ENCODE measurements around the gene CPA3.

CPA3 gene, protein sequence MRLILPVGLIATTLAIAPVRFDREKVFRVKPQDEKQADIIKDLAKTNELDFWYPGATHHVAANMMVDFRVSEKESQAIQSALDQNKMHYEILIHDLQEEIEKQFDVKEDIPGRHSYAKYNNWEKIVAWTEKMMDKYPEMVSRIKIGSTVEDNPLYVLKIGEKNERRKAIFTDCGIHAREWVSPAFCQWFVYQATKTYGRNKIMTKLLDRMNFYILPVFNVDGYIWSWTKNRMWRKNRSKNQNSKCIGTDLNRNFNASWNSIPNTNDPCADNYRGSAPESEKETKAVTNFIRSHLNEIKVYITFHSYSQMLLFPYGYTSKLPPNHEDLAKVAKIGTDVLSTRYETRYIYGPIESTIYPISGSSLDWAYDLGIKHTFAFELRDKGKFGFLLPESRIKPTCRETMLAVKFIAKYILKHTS

DNA sequence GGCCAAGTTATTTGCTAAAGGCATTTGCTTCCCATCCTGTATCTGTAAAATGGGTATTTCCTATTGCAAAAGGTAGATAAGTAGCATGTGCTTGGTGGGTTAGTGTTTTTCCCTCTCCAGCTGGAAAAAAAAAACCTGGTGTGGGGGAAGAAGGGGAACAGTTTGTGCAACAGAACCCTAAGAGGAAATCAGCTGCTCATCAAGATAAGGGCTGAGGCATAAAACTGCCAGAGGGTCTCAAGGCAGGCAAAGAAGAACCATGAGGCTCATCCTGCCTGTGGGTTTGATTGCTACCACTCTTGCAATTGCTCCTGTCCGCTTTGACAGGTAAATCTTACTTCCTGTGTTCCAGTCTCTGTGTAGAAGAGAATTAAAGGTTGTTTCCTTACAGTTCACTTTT, at the start of gene CPA3:
CPA3 (plus strand) TSS at position 248 of the 400 bp plus-strand sequence; CDS start at position 260, 12 bp downstream.
- no peak for DNase-seq (ENCODE audit: low read depth)

DNA sequence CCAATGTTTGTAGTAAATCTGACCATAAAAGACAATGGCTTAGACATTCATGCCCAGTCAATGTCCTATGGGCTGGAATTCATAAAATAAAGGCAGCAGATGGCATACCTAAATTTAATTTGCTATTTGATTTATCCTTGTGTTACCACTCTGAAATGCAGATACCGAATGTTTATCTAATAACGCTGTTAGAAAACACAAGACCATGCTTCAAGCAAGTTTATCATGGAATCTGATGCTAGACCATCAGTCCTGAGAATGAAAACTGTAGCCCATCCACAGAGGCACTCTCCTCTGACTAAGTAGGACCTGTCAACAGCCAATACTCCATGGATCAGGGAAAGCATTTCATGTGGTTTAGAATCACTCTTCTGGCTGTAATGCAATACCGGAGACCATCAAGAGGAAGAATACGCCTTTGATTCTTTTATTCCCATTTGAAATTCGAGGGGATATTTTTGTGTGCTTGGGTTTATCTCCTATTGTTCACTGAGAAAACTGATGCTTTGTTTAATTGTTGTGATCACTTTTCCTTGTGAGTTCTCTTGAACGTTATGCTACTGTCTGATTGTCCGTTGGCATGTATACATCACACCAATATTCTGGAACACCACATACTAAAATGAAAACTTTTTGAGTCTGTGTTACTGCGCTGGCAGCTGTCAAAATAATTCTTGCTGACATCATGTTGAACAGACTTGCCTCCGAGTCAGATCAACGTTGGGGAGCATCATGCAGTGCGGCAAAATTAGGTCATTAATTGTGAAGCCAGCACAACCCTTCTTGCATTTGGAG, 49.6 kb upstream of the CPA3 start:
- no peak for DNase-seq (ENCODE audit: low read depth)

DNA sequence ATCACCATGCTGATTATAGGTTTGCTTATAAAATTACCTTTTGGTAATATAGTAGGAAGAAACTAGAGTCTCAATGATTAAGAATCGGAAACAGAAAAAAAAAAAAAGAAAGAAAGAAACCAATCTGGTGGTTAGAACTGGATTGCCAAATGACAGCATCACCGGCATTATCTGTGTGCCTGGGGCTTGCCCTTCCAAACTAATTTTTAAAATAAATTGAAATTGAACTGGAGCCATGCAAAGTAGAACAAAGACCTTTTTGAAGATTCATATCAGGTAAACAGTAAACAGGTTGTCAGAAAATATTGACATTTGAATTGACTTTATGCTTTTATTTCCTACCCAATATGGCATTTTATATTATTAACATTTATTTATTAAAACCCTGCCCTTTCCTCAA, 48.7 kb upstream of the CPA3 start:
- DNase-seq (ENCODE audit: low read depth), result no peak

- DNase-seq (ENCODE audit: low read depth), result no peak
These were observed 48.0 kb upstream of the CPA3 start for GRCh38 chr3:148816981-148817525.

DNA sequence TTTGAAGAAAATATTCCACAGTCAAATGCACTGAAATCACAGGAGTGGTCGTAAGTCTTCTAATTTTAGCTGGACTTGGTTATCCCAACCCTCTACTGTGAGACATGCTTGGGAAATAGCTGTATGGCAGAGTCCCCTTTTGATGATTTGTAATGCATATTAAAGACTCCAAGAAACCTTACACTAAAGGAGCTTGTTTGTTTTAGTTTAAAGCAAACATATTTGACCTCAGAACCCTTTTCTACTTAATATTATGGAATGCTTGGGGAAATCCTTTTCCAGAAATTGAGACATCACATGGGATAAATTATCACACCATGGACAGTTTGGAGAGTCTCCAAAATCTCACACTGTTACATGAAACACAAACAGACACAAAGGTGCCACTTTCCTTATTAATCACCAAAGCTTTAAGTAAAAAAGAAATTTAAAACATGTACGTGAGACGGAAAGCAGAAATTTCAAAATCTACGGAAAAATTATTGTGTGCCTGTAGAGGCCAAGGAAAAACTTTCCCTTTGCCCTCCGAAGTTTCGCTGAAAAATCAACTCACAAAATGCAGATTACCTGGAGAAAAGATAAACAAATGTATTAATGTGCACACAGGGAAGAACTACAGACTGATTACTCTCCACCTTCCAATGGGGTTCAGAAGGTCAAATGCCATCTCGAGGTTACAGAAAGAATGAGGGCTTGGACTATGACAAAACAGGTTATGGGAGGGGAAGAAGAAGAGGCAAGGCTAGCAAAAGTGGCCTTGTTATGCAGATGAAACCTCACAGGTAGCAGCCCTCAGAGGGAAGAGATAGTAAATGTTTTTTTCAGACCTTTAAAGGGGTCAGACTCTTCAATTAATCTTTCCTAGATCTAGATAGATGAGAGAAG, 44.5 kb upstream of the CPA3 start:
- DNase-seq (ENCODE audit: low read depth), result no peak

- no peak for DNase-seq (ENCODE audit: low read depth)
These were observed 42.1 kb upstream of the CPA3 start for GRCh38 chr3:148823026-148823425.

DNA sequence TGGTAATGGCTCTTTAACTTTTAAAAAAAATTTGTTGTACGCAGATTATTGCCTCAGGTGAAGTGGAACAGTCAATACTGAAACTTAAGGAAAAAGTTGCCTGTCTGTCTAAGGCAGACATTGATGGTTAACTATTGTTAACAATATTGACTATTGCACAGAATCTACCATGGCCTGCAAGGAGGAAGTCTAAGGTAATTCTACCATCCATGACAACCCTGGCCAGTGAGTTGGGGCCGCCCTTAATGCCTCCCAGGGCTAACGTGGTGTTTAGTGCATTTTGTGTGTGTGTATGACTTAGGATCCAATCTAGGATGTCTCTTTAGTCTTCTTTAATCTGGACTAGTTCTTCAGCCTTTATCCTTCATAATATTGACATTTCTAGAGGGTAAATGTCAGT, 39.6 kb upstream of the CPA3 start:
- DNase-seq (ENCODE audit: low read depth), result no peak

- DNase-seq (ENCODE audit: low read depth), result no peak
These were observed 37.5 kb upstream of the CPA3 start, which contains the start of gene CPB1 for GRCh38 chr3:148827585-148827984. TSS of gene CPB1 (plus strand) at chr3:148827811. CDS start at chr3:148827824, 13 bp downstream.

DNA sequence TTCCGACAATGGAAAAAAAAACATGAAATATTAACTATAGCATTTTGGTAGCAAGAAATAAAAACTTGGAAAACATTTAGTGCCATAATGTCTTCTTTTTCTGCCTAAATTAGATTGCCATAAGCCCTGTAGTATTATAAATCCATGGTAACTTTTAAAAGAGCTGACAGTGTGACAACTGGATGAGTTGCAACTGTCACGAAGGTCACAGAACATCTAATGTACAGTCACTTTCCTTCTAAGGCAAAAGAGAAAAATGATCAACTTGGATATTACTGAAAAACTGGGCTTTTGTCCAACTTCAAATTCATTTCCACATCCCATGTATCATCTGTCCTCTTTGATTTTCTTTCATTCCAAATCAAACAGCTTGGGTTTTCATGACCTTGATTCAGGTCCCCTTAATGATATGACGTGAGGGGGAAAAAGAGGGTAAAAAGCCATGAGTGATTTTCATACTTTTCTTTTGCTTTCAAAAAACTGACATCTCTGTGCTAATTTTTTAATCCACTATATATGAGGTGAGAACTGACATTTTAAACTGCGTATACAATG, 36.9 kb upstream of the CPA3 start:
- DNase-seq (ENCODE audit: low read depth), result peak; percentile 22

DNA sequence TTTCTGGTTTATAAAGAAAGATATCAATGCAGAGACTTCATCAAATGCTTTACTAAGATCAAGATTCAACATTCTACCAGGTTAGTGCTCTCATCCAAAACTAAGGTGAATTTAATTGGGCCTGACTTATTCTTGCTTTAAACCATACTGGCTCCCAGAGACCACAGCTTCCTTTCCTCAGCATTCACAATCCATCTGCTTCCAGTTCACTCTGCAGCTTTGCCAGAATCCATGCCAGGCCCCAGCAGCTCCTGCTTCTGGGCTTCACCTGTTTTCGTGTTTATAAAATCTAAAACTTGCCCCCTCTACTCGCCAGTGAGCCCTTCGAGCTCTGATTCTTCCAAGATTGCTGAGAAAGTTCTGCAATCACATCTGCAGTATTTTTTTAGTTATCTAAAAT, 35.2 kb upstream of the CPA3 start:
- no peak for DNase-seq (ENCODE audit: low read depth)

GRCh38 chr3:148833223-148833622, 31.9 kb upstream of the CPA3 start:
- DNase-seq (ENCODE audit: low read depth), result no peak

GRCh38 chr3:148839805-148840204, 25.3 kb upstream of the CPA3 start:
- DNase-seq (ENCODE audit: low read depth), result no peak

- no peak for DNase-seq (ENCODE audit: low read depth)
These were observed 24.6 kb upstream of the CPA3 start for GRCh38 chr3:148840451-148840850.

DNA sequence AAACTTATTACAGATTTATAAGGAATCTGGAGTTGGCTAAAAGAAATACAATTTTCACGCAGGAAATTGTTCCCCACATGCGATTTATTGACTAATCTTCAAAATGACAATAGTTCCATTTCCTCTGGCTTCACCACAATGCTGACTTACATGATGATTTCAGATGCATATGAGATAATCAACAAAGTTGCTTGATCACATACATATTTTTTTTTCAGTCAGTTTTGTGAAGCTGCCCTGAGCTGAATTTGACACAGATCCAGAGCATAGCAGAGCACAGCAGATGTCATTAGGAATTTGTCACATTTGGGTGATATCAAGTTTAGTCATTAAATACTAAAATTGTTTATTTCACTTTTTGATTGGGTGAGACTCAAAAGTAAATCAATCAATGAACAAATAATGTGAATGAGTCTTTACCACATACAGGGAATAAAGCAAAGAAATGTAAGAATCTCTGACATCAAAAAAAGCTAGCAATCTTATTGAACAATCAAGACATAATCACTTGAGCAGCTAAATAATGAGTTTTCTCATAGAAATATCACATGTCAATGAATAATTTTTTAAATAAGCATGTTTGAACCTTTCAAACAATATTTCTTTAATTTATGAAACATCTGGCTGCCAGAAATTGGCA, 19.2 kb upstream of the CPA3 start:
- DNase-seq (ENCODE audit: low read depth), result no peak

GRCh38 chr3:148847351-148847750, 17.7 kb upstream of the CPA3 start:
- DNase-seq (ENCODE audit: low read depth), result peak; percentile 53

DNA sequence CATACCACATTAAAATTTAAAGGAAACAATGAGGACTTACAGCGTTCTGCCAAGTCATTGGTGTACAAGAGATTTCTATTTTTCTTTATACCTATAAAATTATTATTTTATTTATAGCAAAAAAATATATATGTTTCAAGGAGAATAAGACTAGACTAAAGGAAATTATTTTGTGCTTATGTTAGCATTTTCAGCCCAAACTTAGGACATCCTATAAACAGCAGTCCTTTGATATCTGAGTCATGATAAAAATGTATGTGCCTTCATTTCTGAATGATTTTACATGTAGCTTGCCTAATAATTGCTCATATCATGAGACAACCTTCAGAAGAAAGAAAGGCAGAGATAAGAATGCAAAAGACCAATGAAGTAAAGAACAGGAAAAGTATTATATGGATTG, 16.7 kb upstream of the CPA3 start:
- no peak for DNase-seq (ENCODE audit: low read depth)

DNA sequence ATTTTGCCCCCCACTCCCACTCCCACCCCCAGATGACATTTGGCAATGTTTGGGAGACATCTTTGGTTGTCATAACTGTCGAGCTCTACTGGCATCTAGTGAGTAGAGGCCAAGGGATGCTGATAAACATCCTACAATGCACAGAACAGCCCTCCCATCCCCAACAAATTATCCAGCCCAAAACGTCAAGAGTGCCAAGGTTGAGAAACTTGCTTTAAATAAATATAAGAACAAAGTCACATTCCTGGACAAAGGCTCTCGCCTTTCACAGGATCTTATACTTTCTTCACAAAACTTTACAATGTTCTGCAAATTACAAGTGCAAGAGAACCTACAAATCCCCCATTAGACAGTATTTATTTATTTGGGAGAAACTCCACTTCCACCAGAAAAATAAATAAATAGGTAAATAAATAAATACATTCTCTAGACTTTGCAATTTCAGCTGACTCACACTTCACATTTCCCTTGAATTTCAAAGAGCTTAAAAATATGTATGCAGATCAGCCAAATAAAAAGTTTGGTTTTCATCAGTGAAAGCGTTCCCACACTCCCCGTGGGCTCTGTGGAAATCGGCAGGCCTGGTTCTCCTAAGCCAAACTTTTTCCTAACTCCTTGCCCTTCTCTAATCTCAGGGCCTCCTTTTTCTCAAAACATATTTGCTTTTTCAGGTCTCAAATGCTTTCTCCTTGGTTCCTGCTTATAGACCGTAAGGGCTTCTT, 12.7 kb upstream of the CPA3 start:
- no peak for DNase-seq (ENCODE audit: low read depth)

DNA sequence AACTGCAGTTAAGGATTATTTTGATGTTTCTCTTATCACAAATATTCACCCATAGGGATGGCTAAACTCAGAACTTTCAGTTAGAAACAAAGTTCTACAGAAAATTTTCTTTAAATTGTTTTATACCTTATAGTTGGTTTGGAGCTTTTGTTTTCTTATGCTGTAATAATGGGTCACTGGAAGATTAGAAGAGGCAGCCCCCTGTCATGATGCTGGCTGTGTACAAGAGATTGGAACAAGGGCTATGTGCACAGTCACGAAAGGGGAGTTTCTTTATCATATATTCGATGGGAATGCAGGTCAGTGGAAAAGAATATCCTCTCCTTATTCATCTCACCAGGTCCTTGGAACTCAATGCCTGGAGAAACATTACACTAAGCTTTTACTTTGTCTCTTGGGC, 12.0 kb upstream of the CPA3 start:
- DNase-seq (ENCODE audit: low read depth), result no peak

GRCh38 chr3:148854061-148854460, 11.0 kb upstream of the CPA3 start:
- no peak for DNase-seq (ENCODE audit: low read depth)

DNA sequence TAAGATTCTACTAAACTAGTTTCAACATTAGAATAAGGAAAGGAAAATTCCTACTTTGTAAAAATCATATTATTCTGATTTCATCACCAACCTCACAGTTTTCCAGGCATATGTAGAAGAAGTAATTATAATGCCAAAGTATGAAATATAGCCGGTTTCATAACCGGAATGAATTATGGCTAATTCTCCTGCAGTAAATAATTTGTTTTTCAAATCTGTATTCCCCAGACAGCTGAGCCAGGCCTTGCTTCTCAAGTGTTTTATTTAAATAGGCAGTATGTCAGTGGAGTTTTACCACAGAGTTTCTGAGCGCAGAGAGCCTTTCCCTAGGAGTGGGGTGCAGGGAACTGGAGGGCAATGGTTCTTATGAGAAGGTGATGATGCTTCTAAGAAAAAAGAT, 8.7 kb upstream of the CPA3 start:
- peak; percentile 22 for DNase-seq (ENCODE audit: low read depth)
